H1 (cell line): ENCODE results near the gene SEMA6D. TPM values are rescaled to one million over a fixed set of nuclear protein-coding genes. Genes with fewer than 3 reads are reported as not detected.

Source experiments
- CTCF ChIA-PET: fragments of 300-600 bp; sonication (Branson Sonifier 250); formaldehyde crosslinking; loops from one replicate; lab custom pipeline; 2021; ENCODE audit not compliant: partially characterized antibody; lab: Charles Lee
- POLR2A ChIA-PET: fragments of 300-600 bp; sonication (Branson Sonifier 250); formaldehyde crosslinking; loops from one replicate; lab custom pipeline; 2021; ENCODE audit warnings: inconsistent platforms; ENCODE audit not compliant: partially characterized antibody; lab: Charles Lee
- DNase-seq, 2 experiments: peaks; one replicate each; pipeline versions ENCODE4 v3.0.0 to v3.0.0-alpha.2; 2010 to 2022; ENCODE audit warnings: low spot score in 2 of 2, low read depth in 1 of 2, mixed read lengths in 1 of 2
- FAIRE-seq: peaks from 2 replicates; lab custom pipeline; 2011; peaks lifted over from hg19 to GRCh38; lab: Jason Lieb, UNC
- H2AFZ ChIP-seq: 2 replicates; pipeline ENCODE4 v1.8.1; 2012; ENCODE audit warnings: low read length, inconsistent platforms
- H2AK5ac ChIP-seq: 2 replicates; pipeline ENCODE4 v1.6.1; 2013; ENCODE audit warnings: low read depth, low read length
- H2BK120ac ChIP-seq: replicated peaks from 2 replicates; pipeline ENCODE3; 2013; ENCODE audit warnings: low read depth, low read length, inconsistent platforms
- H2BK12ac ChIP-seq: 2 replicates; pipeline ENCODE4 v1.6.1; 2013; ENCODE audit warnings: low read depth, low read length
- H2BK15ac ChIP-seq: 2 replicates; pipeline ENCODE4 v1.6.1; 2013; ENCODE audit warnings: low read length
- H2BK20ac ChIP-seq: 2 replicates; pipeline ENCODE4 v1.6.1; 2013; ENCODE audit warnings: low read length
- H2BK5ac ChIP-seq: 2 replicates; pipeline ENCODE4 v1.6.1; 2013; ENCODE audit warnings: low read depth, low read length
- H3K14ac ChIP-seq: 2 replicates; pipeline ENCODE4 v1.6.1; 2013; ENCODE audit warnings: inconsistent platforms; ENCODE audit not compliant: insufficient read length
- H3K18ac ChIP-seq: 2 replicates; pipeline ENCODE4 v1.6.1; 2013; ENCODE audit warnings: low read length; ENCODE audit errors: extremely low read depth
- H3K23ac ChIP-seq: 2 replicates; pipeline ENCODE4 v1.6.1; 2013; ENCODE audit warnings: inconsistent platforms; ENCODE audit not compliant: insufficient read length
- H3K23me2 ChIP-seq: 2 replicates; pipeline ENCODE4 v1.6.1; 2013; ENCODE audit warnings: low read depth, low read length
- H3K27ac ChIP-seq: 2 replicates; pipeline ENCODE4 v1.6.1; 2011; ENCODE audit warnings: low read depth, low read length, inconsistent platforms
- H3K27me3 ChIP-seq, 4 experiments: replicated peaks in 1 of 4; 1 replicate in 1 of 4; 2 replicates in 3 of 4; pipeline versions ENCODE4 v1.6.1 to v1.8.1; 2011 to 2013; ENCODE audit warnings: low read length in 3 of 4, mild to moderate bottlenecking in 3 of 4, inconsistent platforms in 2 of 4, mixed read lengths in 2 of 4, moderate library complexity in 1 of 4; ENCODE audit not compliant: control insufficient read depth in 3 of 4, insufficient read depth in 3 of 4; ENCODE audit errors: extremely low read depth in 1 of 4
- H3K36me3 ChIP-seq, 4 experiments: 2 replicates each; pipeline versions ENCODE4 v1.6.1 to v1.8.1; 2011 to 2013; ENCODE audit warnings: mild to moderate bottlenecking in 4 of 4, low read length in 3 of 4, moderate library complexity in 2 of 4, control low read depth in 1 of 4, inconsistent platforms in 1 of 4; ENCODE audit not compliant: insufficient read depth in 4 of 4, control insufficient read depth in 2 of 4
- H3K4ac ChIP-seq: replicated peaks from 2 replicates; pipeline ENCODE3; 2013; ENCODE audit warnings: low read length, low read depth, mixed read lengths, inconsistent platforms; ENCODE audit not compliant: insufficient read length
- H3K4me1 ChIP-seq, 4 experiments: replicated peaks in 1 of 4; 1 replicate in 1 of 4; 2 replicates in 3 of 4; pipeline versions ENCODE4 v1.6.1 to v1.8.1; 2011 to 2013; ENCODE audit warnings: low read length in 3 of 4, inconsistent platforms in 2 of 4, mixed read lengths in 1 of 4; ENCODE audit not compliant: insufficient read depth in 4 of 4, control insufficient read depth in 3 of 4
- H3K4me2 ChIP-seq, 2 experiments: 2 replicates each; pipeline versions ENCODE4 v1.6.1 to v1.8.1; 2011 to 2013; ENCODE audit warnings: low read depth in 2 of 2, low read length in 2 of 2, control low read depth in 1 of 2, inconsistent platforms in 1 of 2, mild to moderate bottlenecking in 1 of 2; ENCODE audit not compliant: insufficient read depth in 1 of 2
- H3K4me3 ChIP-seq, 4 experiments: fragments of 200-600, 300-600 bp in 1 of 4; sonication (generic), shearing (Covaris generic), sonication (Bioruptor Twin) in 1 of 4; 2 replicates each; pipeline versions ENCODE4 v1.5.1 to v1.8.1; 2011 to 2016; ENCODE audit warnings: low read length in 4 of 4, low read depth in 3 of 4, control low read depth in 2 of 4, inconsistent platforms in 2 of 4, mild to moderate bottlenecking in 2 of 4, mixed read lengths in 1 of 4, moderate library complexity in 1 of 4; ENCODE audit not compliant: insufficient read depth in 2 of 4; ENCODE audit errors: extremely low read depth in 1 of 4
- H3K56ac ChIP-seq: replicated peaks from 2 replicates; pipeline ENCODE3; 2013; ENCODE audit warnings: low read depth, mild to moderate bottlenecking, mixed read lengths, low read length, inconsistent platforms; ENCODE audit not compliant: insufficient read length
- H3K79me1 ChIP-seq: 2 replicates; pipeline ENCODE4 v1.6.1; 2013; ENCODE audit warnings: low read depth, low read length, control low read depth
- H3K79me2 ChIP-seq, 2 experiments: 2 replicates each; pipeline versions ENCODE4 v1.6.1 to v1.8.1; 2012 to 2013; ENCODE audit warnings: low read length in 2 of 2, mild to moderate bottlenecking in 2 of 2, inconsistent platforms in 1 of 2; ENCODE audit not compliant: insufficient read depth in 2 of 2, control insufficient read depth in 1 of 2
- H3K9ac ChIP-seq, 4 experiments: replicated peaks in 1 of 4; 1 replicate in 1 of 4; 2 replicates in 3 of 4; pipeline versions ENCODE4 v1.6.1 to v1.8.1; 2011 to 2013; ENCODE audit warnings: low read depth in 3 of 4, low read length in 3 of 4, control low read depth in 2 of 4, mild to moderate bottlenecking in 2 of 4, moderate library complexity in 2 of 4, inconsistent platforms in 1 of 4; ENCODE audit errors: extremely low read depth in 1 of 4
- H3K9me3 ChIP-seq, 2 experiments: 2 replicates each; pipeline versions ENCODE4 v1.6.1 to v1.8.1; 2012 to 2013; ENCODE audit warnings: mild to moderate bottlenecking in 2 of 2, moderate library complexity in 2 of 2, control low read depth in 1 of 2, inconsistent platforms in 1 of 2, low read depth in 1 of 2, low read length in 1 of 2, mixed read lengths in 1 of 2; ENCODE audit not compliant: insufficient read depth in 2 of 2
- H4K20me1 ChIP-seq, 2 experiments: replicated peaks in 1 of 2; 2 replicates each; pipeline versions ENCODE3 to v1.8.1; 2011 to 2013; ENCODE audit warnings: inconsistent platforms in 2 of 2, low read length in 2 of 2, mild to moderate bottlenecking in 1 of 2; ENCODE audit not compliant: insufficient read depth in 2 of 2, control insufficient read depth in 1 of 2
- H4K5ac ChIP-seq: 2 replicates; pipeline ENCODE4 v1.6.1; 2013; ENCODE audit warnings: low read length, low read depth, mixed read lengths, inconsistent platforms; ENCODE audit not compliant: insufficient read length
- H4K8ac ChIP-seq: 2 replicates; pipeline ENCODE4 v1.8.0; 2013; ENCODE audit warnings: mild to moderate bottlenecking, moderate library complexity, low read length, inconsistent platforms; ENCODE audit not compliant: insufficient read depth; ENCODE audit errors: extremely low read depth
- H4K91ac ChIP-seq: replicated peaks from 2 replicates; pipeline ENCODE3; 2013; ENCODE audit warnings: low read length, mixed read lengths, inconsistent platforms; ENCODE audit not compliant: insufficient read length
- CEBPB ChIP-seq: IDR thresholded peaks from 2 replicates; pipeline ENCODE4 v1.6.1; 2012; ENCODE audit warnings: low read depth, low read length
- CREB1 ChIP-seq: IDR thresholded peaks from 2 replicates; pipeline ENCODE4 v1.6.1; 2012; ENCODE audit warnings: inconsistent platforms
- FOSL1 ChIP-seq: IDR thresholded peaks from 2 replicates; pipeline ENCODE4 v1.6.1; 2011; ENCODE audit warnings: mild to moderate bottlenecking, low read depth, low read length, moderate library complexity; ENCODE audit not compliant: insufficient read depth
- NANOG ChIP-seq: IDR thresholded peaks from 2 replicates; pipeline ENCODE4 v1.6.1; 2011; ENCODE audit warnings: low read length, low read depth, mild to moderate bottlenecking, inconsistent platforms; ENCODE audit not compliant: insufficient read depth, poor library complexity, severe bottlenecking
- SP4 ChIP-seq: IDR thresholded peaks from 2 replicates; pipeline ENCODE4 v1.6.1; 2012; ENCODE audit warnings: low read length, inconsistent platforms
- WGBS, 2 experiments: shearing (Covaris generic) in 1 of 2; methylation state at CpG; one replicate each; pipeline versions ENCODE4 v1.1.6 to v1.1.7; 2013 to 2015; ENCODE audit warnings: low lambda C conversion rate in 2 of 2, mixed read lengths in 2 of 2, inconsistent platforms in 1 of 2, low coverage in 1 of 2, missing lambda C conversion rate in 1 of 2; ENCODE audit not compliant: insufficient replicate concordance in 2 of 2, insufficient coverage in 1 of 2, insufficient read length in 1 of 2; ENCODE audit errors: extremely low coverage in 1 of 2, missing lambda C conversion rate in 1 of 2; 5-methylcytosine and 5-hydroxymethylcytosine counted together
- polyA plus RNA-seq, 7 experiments: library from polyadenylated mRNA; depleted of rRNA in 3 of 7; stranded (reverse) in 5 of 7; unstranded in 2 of 7; fragments of >200 nt in 5 of 7; fragments of 200-250 nt in 2 of 7; gene quantifications; 1 replicate in 5 of 7; 2 replicates in 1 of 7; 4 replicates in 1 of 7; pipeline versions ENCODE4 v1.2.1 to v1.2.3, GENCODE V29; 2011 to 2013; ENCODE audit warnings: missing spikeins in 2 of 7, mixed read lengths in 2 of 7
- total RNA-seq: library from RNA; stranded (reverse); fragmentation: NEBNext Ultra II Directional; extraction: Animal tissue kit (Norgen Biotek cat#: 25700); gene quantifications from 2 replicates; pipeline ENCODE4 v1.2.1, GENCODE V29; 2021

Gene SEMA6D
- total and polyA plus RNA-seq, 2 of the 8 experiments (the other 6 are each of a cell fraction or from before 2014, with no cell fraction given) = 2.2 to 3.8 TPM

DNA sequence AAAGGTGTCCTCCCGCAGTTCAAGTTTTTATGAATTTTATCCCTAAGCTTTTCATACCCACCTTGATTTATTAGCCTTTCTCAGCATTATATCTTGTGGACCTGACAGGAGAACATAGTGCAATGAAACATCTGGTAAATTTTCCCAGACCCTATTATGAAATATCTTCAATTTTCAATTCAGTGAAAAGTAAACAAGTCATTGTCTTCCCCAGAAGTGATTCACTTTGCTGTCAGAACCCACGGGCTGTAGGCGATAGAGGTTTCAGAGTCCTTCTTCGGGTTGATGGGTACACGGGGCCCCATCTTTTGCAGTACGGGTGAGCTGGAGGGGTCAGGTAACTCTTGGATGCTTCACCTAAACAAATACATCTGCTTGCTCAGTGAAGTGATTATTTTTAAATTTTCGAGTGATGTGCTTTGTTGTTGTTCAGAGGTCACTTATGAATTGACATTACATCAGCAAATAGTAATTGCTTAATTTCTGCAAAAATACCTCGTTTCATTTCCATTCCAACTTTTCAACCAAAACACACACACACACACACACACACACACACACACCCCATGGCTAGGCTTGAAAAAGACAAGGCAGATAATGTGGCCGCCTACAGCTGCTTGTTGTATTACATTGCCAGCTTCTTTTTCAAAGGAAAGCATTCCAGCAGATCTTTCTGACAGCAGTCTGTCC, 102.9 kb downstream of the SEMA6D start:
- CTCF ChIA-PET = no interaction called here
- Histone ChIP-seq H2BK15ac (no peak overlapping the region), H2BK12ac (no peak overlapping the region), H4K20me1 (no peaks in the 10 kb centered on the region), H4K8ac (no peak overlapping the region), H3K36me3 (no peaks in the 10 kb centered on the region), H3K27ac (no peak overlapping the region), H3K18ac (no peak overlapping the region), H2AK5ac (no peak overlapping the region), H3K56ac (no peak overlapping the region), H3K4ac (no peak overlapping the region), H3K14ac (no peak overlapping the region), H3K4me3 (no peak overlapping the region), H3K23me2 (no peaks in the 10 kb centered on the region), H3K4me1 (peaks cover 0 to 10% (median 4%) of the 10 kb centered on the region in 4 experiments; a peak in 3 of 7 replicates)
- FAIRE-seq (no peak), DNase-seq (no peak)
- TF ChIP-seq CEBPB (no peak), CREB1 (no peak), NANOG (no peak), FOSL1 (no peak), SP4 (no peak)
- TF ChIP-seq, all 59 proteins: peak for 0
- Histone ChIP-seq H3K23ac (no peak overlapping the region), H3K4me2 (no peak overlapping the region), H3K9ac (no peak overlapping the region), H4K91ac (no peak overlapping the region), H2BK120ac (no peak overlapping the region), H4K5ac (no peak overlapping the region), H2BK5ac (no peak overlapping the region), H3K27me3 (no peaks in the 10 kb centered on the region), H2BK20ac (no peak overlapping the region), H2AFZ (no peak overlapping the region; the same call in 1 of the 2 replicates), H3K9me3 (no peaks in the 10 kb centered on the region), H3K79me1 (no peaks in the 10 kb centered on the region), H3K79me2 (no peaks in the 10 kb centered on the region)
- POLR2A ChIA-PET = no interaction called here
- WGBS, 2 experiments = 92 to 100% methylated on average over 1 to 9 of the region's 9 CpGs
